ENCODE data around the gene RABAC1.

DNA sequence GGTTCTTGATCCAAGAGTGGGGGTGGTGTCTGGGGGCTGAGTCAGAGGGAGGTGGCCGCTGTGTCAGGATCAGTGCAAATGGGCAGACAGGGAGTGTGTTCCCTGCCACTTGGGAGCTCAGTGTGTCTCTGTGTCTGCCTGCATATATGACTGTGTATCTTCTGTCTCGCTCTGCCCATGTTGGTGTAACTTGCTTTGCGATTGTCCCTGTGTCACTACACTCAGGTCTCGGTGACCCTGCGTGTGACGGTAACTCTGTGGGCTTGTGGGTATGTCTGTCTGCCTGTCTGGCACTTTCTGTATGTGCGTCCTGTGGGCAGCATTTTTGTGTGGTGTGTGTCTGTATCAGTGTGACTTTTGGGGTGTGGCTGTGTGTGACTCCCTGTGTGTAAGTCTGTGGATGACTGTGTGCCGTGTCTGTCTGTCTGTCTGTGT is 22.7 kb downstream of the RABAC1 start:
- TF ChIP-seq, protein P1, sequence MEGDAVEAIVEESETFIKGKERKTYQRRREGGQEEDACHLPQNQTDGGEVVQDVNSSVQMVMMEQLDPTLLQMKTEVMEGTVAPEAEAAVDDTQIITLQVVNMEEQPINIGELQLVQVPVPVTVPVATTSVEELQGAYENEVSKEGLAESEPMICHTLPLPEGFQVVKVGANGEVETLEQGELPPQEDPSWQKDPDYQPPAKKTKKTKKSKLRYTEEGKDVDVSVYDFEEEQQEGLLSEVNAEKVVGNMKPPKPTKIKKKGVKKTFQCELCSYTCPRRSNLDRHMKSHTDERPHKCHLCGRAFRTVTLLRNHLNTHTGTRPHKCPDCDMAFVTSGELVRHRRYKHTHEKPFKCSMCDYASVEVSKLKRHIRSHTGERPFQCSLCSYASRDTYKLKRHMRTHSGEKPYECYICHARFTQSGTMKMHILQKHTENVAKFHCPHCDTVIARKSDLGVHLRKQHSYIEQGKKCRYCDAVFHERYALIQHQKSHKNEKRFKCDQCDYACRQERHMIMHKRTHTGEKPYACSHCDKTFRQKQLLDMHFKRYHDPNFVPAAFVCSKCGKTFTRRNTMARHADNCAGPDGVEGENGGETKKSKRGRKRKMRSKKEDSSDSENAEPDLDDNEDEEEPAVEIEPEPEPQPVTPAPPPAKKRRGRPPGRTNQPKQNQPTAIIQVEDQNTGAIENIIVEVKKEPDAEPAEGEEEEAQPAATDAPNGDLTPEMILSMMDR (IDR thresholded peaks at IDR 0.05): no peak
- TF ChIP-seq POLR2A (IDR thresholded peaks at IDR 0.05): no peak
